Measurements from ENCODE around the gene NFE2L3. TPM values are rescaled to one million over a fixed set of nuclear protein-coding genes. Genes with fewer than 3 reads are reported as not detected.

The NFE2L3 gene
- total RNA-seq, 1 donor from 2014 or later: 2.8 TPM

- no peak for TF ChIP-seq CTCF (IDR thresholded peaks at IDR 0.05; ENCODE audit: unreplicated experiment)
- H3K27ac Mint-ChIP-seq (ENCODE audit: unreplicated experiment): no peak overlapping the region
- peaks cover 7% of the 10 kb centered on the region for H3K36me3 Mint-ChIP-seq (ENCODE audit: low read depth, unreplicated experiment)
- no peaks in the 10 kb centered on the region for H3K27me3 Mint-ChIP-seq (ENCODE audit: unreplicated experiment)
- peaks cover 8% of the 10 kb centered on the region for H3K4me1 Mint-ChIP-seq (ENCODE audit: unreplicated experiment)
- no peaks in the 10 kb centered on the region for H3K9me3 Mint-ChIP-seq (ENCODE audit: unreplicated experiment)
- H3K4me3 Mint-ChIP-seq (ENCODE audit: unreplicated experiment): no peak overlapping the region
- DNase-seq (ENCODE audit: low spot score): no peak
These were observed 61.1 kb downstream of the NFE2L3 start for GRCh38 chr7:26212921-26213718.

DNA sequence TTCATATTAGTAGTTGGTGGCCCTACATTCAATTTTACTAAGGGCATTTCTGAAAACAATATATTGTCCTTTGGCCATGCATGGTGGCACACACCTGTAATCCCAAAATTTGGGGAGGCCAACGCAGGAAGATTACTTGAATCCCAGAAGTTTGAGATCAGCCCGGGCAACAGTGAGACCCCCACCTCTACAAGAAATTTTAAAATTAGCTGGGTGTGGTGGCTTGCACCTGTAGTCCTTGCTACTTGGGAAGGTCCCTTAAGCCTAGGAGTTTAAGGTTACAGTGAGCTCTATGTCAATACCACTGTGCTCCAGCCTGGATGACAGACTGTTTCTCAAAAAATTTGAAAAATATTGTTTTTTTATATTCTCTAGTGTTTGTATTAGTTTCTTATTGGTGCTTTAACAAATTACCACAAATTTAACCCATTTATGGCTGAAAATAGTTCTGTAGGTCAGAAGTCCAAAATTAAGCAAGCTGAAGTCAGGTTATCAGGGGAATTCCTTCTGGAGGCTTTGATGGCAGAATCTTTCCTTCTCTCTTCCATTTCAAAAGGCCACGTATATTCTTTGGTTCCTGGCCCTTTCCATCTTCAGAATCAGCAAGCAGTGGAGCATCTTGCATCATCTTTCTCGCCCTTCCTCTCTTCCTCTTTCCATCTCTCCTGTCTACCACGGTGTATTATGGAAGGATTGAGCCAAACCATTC is 62.0 kb downstream of the NFE2L3 start:
- peaks cover 8% of the 10 kb centered on the region for H3K4me1 Mint-ChIP-seq (ENCODE audit: unreplicated experiment)
- H3K9me3 Mint-ChIP-seq (ENCODE audit: unreplicated experiment): no peaks in the 10 kb centered on the region
- DNase-seq (ENCODE audit: low spot score): no peak
- H3K27ac Mint-ChIP-seq (ENCODE audit: unreplicated experiment): no peak overlapping the region
- H3K4me3 Mint-ChIP-seq (ENCODE audit: unreplicated experiment): no peak overlapping the region
- H3K36me3 Mint-ChIP-seq (ENCODE audit: low read depth, unreplicated experiment): peaks cover 7% of the 10 kb centered on the region
- no peak for TF ChIP-seq CTCF (IDR thresholded peaks at IDR 0.05; ENCODE audit: unreplicated experiment)
- no peaks in the 10 kb centered on the region for H3K27me3 Mint-ChIP-seq (ENCODE audit: unreplicated experiment)

- no peak overlapping the region for H3K27ac Mint-ChIP-seq (ENCODE audit: unreplicated experiment)
- no peaks in the 10 kb centered on the region for H3K9me3 Mint-ChIP-seq (ENCODE audit: unreplicated experiment)
- H3K36me3 Mint-ChIP-seq (ENCODE audit: low read depth, unreplicated experiment): no peaks in the 10 kb centered on the region
- H3K27me3 Mint-ChIP-seq (ENCODE audit: unreplicated experiment): no peaks in the 10 kb centered on the region
- no peak for DNase-seq (ENCODE audit: low spot score)
- TF ChIP-seq CTCF (IDR thresholded peaks at IDR 0.05; ENCODE audit: unreplicated experiment): no peak
- H3K4me3 Mint-ChIP-seq (ENCODE audit: unreplicated experiment): no peak overlapping the region
- H3K4me1 Mint-ChIP-seq (ENCODE audit: unreplicated experiment): peaks cover 8% of the 10 kb centered on the region
These were observed 64.1 kb downstream of the NFE2L3 start for GRCh38 chr7:26216049-26216448.

DNA sequence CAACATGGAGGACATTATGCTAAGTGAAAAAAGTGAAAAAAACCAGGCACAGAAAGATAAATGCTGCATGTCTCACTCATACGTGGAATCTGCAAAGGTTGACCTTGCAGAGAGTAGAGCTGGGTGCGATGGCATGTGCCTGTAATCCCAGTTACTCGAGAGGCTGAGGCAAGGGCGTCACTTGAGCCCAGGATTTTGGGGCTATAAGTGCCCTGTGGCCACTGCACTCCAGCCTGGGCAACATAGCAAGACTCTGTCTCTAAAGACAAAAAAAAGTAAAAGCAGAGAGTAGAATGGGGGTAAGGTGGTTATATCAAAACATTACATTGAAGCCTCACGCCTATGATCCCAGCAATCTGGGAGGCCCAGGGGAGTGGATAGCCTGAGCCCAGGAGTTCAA is 72.4 kb downstream of the NFE2L3 start:
- no peak overlapping the region for H3K27ac Mint-ChIP-seq (ENCODE audit: unreplicated experiment)
- H3K4me3 Mint-ChIP-seq (ENCODE audit: unreplicated experiment): no peak overlapping the region
- no peak for DNase-seq (ENCODE audit: low spot score)
- no peaks in the 10 kb centered on the region for H3K9me3 Mint-ChIP-seq (ENCODE audit: unreplicated experiment)
- TF ChIP-seq CTCF (IDR thresholded peaks at IDR 0.05; ENCODE audit: unreplicated experiment): no peak
- no peaks in the 10 kb centered on the region for H3K36me3 Mint-ChIP-seq (ENCODE audit: low read depth, unreplicated experiment)
- H3K27me3 Mint-ChIP-seq (ENCODE audit: unreplicated experiment): no peaks in the 10 kb centered on the region
- no peaks in the 10 kb centered on the region for H3K4me1 Mint-ChIP-seq (ENCODE audit: unreplicated experiment)

DNA sequence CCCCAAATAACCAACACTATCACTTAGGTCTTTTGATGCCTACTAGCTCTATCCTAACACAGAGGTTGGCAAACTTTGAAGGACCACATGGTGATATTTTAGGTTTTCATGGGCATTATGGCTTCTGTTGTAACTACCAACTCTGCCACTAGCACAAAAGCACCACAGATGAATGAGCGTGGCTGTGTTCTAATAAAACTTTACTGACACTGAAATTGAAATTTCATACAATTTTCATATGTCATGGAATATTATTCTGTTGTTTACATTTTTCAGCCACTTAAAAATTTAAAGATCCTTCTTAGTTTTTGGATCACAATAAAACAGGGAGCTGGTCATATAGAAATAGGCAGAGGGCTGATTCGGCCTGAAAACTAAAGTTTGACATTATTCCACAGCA is 76.0 kb downstream of the NFE2L3 start:
- H3K4me3 Mint-ChIP-seq (ENCODE audit: unreplicated experiment): no peak overlapping the region
- H3K27me3 Mint-ChIP-seq (ENCODE audit: unreplicated experiment): no peaks in the 10 kb centered on the region
- H3K9me3 Mint-ChIP-seq (ENCODE audit: unreplicated experiment): no peaks in the 10 kb centered on the region
- H3K4me1 Mint-ChIP-seq (ENCODE audit: unreplicated experiment): no peaks in the 10 kb centered on the region
- no peak for TF ChIP-seq CTCF (IDR thresholded peaks at IDR 0.05; ENCODE audit: unreplicated experiment)
- no peaks in the 10 kb centered on the region for H3K36me3 Mint-ChIP-seq (ENCODE audit: low read depth, unreplicated experiment)
- DNase-seq (ENCODE audit: low spot score): no peak
- no peak overlapping the region for H3K27ac Mint-ChIP-seq (ENCODE audit: unreplicated experiment)
